HL-60 (cell line): ENCODE results near the gene ACTRT2.
A peak's percentile ranks its signal among the peaks of the same experiment; 100 is the strongest.

Experiments used
- DNase-seq, 2 experiments: peaks; one replicate each; pipeline ENCODE4 v3.0.0-alpha.2; 2010 to 2020; ENCODE audit warnings: low read depth in 1 of 2, low spot score in 1 of 2
- H3K27ac ChIP-seq: fragments of 250-450 bp; sonication (Bioruptor Pico); replicated peaks from 2 replicates; pipeline ENCODE4 v1.5.1; 2020; ENCODE audit warnings: mild to moderate bottlenecking, moderate library complexity
- H3K27me3 ChIP-seq: fragments of 250-450 bp; sonication (Bioruptor Pico); 2 replicates; pipeline ENCODE4 v1.5.1; 2021; ENCODE audit warnings: mild to moderate bottlenecking, moderate library complexity; ENCODE audit not compliant: insufficient read depth, poor library complexity, severe bottlenecking
- H3K4me3 ChIP-seq: replicated peaks from 2 replicates; pipeline ENCODE4 v1.5.1; 2011; ENCODE audit warnings: mild to moderate bottlenecking, control low read depth, low read length; ENCODE audit not compliant: insufficient read depth
- GABPA ChIP-seq: IDR thresholded peaks from 2 replicates; pipeline ENCODE4 v1.6.1; 2012; ENCODE audit warnings: low read depth
- POLR2AphosphoS5 ChIP-seq: IDR thresholded peaks from 2 replicates; pipeline ENCODE4 v1.6.1; 2012; ENCODE audit warnings: low read depth
- SPI1 ChIP-seq: IDR thresholded peaks from 2 replicates; pipeline ENCODE4 v1.6.1; 2012; ENCODE audit warnings: low read depth, mild to moderate bottlenecking, borderline replicate concordance
- TF ChIP-seq, protein P1 (sequence below): IDR thresholded peaks from 2 replicates; pipeline ENCODE4 v1.6.1; 2012; ENCODE audit warnings: low read depth; ENCODE audit not compliant: insufficient replicate concordance
- TF ChIP-seq, protein P2 (sequence below): IDR thresholded peaks from one replicate; pipeline ENCODE4 v1.5.1; 2011; ENCODE audit warnings: low read length, control low read depth, inconsistent platforms; ENCODE audit not compliant: insufficient read depth

Gene ACTRT2

DNA sequence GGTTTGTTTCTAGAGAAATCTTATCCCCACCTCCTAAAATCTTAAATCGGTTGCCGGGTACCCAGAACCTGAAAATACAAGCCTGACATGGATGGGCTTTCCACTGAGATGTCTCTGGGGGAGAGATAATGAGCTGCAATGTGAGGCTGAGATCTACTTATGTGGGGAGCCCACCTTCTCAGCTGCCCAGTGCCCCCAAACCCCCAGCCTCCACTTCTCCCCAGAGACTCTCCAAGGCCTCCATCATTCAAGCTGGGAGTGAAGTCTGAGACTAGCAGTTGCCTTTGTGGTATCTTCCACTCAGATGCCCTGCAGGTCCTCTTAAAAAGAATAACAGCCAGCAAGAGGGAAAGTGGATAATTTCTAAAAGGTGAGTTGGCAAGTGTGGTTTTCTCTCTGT is 11.7 kb upstream of the ACTRT2 start:
- Histone ChIP-seq H3K27me3 (no peaks in the 10 kb centered on the region), H3K4me3 (no peak overlapping the region), H3K27ac (no peak overlapping the region)
- TF ChIP-seq, protein P1, sequence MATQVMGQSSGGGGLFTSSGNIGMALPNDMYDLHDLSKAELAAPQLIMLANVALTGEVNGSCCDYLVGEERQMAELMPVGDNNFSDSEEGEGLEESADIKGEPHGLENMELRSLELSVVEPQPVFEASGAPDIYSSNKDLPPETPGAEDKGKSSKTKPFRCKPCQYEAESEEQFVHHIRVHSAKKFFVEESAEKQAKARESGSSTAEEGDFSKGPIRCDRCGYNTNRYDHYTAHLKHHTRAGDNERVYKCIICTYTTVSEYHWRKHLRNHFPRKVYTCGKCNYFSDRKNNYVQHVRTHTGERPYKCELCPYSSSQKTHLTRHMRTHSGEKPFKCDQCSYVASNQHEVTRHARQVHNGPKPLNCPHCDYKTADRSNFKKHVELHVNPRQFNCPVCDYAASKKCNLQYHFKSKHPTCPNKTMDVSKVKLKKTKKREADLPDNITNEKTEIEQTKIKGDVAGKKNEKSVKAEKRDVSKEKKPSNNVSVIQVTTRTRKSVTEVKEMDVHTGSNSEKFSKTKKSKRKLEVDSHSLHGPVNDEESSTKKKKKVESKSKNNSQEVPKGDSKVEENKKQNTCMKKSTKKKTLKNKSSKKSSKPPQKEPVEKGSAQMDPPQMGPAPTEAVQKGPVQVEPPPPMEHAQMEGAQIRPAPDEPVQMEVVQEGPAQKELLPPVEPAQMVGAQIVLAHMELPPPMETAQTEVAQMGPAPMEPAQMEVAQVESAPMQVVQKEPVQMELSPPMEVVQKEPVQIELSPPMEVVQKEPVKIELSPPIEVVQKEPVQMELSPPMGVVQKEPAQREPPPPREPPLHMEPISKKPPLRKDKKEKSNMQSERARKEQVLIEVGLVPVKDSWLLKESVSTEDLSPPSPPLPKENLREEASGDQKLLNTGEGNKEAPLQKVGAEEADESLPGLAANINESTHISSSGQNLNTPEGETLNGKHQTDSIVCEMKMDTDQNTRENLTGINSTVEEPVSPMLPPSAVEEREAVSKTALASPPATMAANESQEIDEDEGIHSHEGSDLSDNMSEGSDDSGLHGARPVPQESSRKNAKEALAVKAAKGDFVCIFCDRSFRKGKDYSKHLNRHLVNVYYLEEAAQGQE, result no peak
- TF ChIP-seq POLR2AphosphoS5 (no peak), SPI1 (no peak), GABPA (no peak)
- TF ChIP-seq, protein P2, sequence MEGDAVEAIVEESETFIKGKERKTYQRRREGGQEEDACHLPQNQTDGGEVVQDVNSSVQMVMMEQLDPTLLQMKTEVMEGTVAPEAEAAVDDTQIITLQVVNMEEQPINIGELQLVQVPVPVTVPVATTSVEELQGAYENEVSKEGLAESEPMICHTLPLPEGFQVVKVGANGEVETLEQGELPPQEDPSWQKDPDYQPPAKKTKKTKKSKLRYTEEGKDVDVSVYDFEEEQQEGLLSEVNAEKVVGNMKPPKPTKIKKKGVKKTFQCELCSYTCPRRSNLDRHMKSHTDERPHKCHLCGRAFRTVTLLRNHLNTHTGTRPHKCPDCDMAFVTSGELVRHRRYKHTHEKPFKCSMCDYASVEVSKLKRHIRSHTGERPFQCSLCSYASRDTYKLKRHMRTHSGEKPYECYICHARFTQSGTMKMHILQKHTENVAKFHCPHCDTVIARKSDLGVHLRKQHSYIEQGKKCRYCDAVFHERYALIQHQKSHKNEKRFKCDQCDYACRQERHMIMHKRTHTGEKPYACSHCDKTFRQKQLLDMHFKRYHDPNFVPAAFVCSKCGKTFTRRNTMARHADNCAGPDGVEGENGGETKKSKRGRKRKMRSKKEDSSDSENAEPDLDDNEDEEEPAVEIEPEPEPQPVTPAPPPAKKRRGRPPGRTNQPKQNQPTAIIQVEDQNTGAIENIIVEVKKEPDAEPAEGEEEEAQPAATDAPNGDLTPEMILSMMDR, result no peak
- DNase-seq, result no peak

DNA sequence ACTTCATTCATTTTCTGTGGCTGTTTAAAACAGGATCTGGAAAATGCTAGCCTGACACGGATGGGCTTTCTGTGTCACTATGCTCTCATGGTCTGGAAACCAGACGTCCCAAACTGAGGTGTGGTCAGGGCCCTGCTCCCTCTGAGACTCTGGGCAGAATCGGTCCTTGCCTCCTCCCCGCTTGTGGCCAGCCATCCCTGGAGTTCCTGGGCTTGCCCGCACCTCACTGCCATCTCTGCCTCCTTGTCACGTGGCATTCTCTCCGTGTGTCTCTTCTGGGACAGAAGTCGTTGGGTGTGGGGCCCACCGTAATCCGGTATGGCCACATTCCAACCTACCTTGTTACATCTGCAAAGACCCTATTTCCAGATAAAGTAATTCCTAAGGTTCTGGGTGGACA is 10.1 kb upstream of the ACTRT2 start:
- no peak for DNase-seq
- no peak overlapping the region for H3K4me3 ChIP-seq
- no peaks in the 10 kb centered on the region for H3K27me3 ChIP-seq
- no peak overlapping the region for H3K27ac ChIP-seq
- TF ChIP-seq POLR2AphosphoS5, result no peak
- no peak for TF ChIP-seq GABPA
- TF ChIP-seq SPI1, result no peak

DNA sequence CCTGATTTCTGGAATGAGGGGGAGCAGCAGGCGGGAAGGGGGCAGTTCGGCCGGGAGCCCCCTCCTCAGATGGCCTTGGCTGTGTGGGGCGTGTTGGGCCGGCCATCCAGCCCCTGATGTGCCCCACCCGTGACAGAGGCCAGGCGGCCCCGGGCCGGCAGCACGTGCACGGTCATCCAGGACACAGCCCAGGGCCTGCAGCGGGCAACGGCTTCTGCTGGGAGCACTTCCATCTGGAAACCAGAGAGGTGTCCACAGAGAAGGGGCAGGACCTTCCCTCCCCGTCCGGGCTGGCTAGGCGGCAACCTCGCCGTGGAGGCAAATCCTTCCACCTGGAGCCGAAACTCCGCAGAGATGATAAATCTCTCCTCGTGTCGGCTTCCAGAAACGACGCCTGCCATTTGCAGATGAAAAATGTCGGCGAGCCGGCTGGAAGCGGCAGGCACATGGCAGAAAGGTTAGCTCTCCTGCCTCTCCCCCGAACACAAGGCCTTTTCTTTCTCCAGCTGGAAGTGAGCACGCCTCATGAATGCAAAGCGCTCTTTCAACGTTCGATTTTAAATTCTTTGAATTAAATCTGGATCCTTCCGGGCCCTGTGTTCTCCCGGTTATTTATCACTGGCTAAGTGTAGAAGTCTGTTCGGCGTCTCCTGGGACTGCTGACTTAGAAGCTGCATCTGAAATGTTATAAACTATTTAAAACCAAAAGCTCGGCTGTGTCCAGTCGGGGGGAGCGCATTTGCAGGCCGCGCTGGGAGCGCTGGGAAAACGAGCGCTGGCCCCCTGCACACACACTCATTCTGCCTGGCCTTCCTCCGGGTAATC is 9.4 kb upstream of the ACTRT2 start:
- H3K4me3 ChIP-seq, result no peak overlapping the region
- TF ChIP-seq SPI1 (no peak), POLR2AphosphoS5 (no peak), GABPA (no peak)
- TF ChIP-seq, protein P1, result no peak
- TF ChIP-seq, protein P2, result no peak
- H3K27ac ChIP-seq, result no peak overlapping the region
- no peak for DNase-seq
- no peaks in the 10 kb centered on the region for H3K27me3 ChIP-seq

DNA sequence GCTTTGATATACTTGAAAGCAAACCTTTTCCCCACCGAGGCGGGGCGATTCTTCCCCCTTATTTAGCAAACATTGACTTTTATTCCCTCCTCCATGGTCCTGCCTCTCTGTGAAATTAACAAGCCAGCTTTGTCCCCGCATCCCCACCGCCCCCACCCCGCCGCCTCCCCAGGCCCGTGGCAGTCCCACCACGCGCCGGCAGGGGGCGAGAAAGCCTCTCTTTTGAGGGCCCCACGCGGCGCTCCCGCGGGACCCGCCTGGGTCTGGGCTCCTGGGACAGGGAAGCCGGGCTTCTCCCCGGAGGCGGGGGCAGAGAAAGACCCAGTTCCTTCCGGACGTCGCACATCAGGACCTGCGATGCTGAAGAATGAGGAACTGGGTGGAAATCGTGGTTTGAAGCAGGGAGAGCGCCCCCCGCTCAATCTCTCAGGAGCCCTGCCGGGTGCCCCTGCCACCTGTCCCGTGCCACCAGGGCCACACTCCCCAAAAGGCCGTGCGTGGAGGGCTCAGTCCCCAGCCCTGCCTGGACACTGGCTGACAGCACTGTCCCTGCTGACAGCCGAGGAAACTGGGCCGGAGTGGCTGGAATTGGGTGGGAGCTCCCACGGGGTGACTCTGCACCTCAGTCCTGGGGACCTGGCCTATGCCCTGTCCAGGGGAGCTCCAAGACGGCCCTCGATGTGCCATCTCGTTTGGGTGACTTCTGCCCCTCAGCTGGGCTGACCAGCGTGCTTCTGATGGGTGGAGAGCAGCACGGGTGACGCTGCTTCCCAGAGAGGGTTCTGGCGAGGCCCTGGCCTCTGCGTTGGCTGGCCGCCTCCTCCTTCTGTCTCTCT is 8.6 kb upstream of the ACTRT2 start:
- H3K27me3 ChIP-seq, result no peaks in the 10 kb centered on the region
- peak in 1 of 2 experiments; percentile 4 for DNase-seq
- no peak overlapping the region for H3K4me3 ChIP-seq
- no peak overlapping the region for H3K27ac ChIP-seq
- TF ChIP-seq, protein P1, result no peak
- TF ChIP-seq, protein P2, result no peak
- peak; percentile 12; the same call in 1 of the 2 replicates for TF ChIP-seq SPI1
- TF ChIP-seq POLR2AphosphoS5, result no peak
- no peak for TF ChIP-seq GABPA
